Measurements from ENCODE around the gene FAM161B. TPM values are rescaled to one million over a fixed set of nuclear protein-coding genes. Genes with fewer than 3 reads are reported as not detected.

Gene FAM161B
- polyA plus RNA-seq, 3 donors = 0.76 to 1.4 (median 1.4) TPM

DNA sequence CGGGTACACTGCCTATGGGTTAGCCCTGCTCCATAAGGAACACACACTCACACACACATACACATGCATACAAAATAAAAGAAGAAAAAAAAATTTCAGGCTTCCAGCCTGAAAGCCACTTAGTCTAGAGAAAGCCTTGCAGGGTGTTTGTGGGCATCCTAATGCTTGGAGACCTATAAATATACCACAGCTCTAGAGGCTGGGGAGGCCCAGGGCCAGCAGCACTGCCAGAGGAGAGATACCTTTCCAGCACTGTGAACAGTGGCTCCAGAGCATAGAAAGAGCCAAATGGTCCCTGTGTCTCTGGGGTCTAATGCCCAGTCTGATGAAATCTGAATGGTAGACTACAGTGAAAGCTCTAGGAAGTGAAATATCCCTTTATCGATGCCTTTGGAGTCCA is 12.9 kb downstream of the FAM161B start:
- no peak overlapping the region for H2AFZ ChIP-seq (ENCODE audit: insufficient read depth, low read depth, low read length, poor library complexity, severe bottlenecking)
- intact Hi-C loops (cut with micrococcal nuclease) = no loop called here
- H3K9ac ChIP-seq (ENCODE audit: insufficient read depth, low read length, poor library complexity, severe bottlenecking) = no peak overlapping the region
- H3K9me3 Mint-ChIP-seq = peaks cover 0 to 2% (median 0%) of the 10 kb centered on the region in 7 donors
- H3K9me3 ChIP-seq (replicated peaks in 1 of 2; ENCODE audit: control insufficient read depth in 1 of 2, insufficient read depth in 1 of 2, low read length in 2 of 2) = no peaks in the 10 kb centered on the region
- TF ChIP-seq, protein P1, sequence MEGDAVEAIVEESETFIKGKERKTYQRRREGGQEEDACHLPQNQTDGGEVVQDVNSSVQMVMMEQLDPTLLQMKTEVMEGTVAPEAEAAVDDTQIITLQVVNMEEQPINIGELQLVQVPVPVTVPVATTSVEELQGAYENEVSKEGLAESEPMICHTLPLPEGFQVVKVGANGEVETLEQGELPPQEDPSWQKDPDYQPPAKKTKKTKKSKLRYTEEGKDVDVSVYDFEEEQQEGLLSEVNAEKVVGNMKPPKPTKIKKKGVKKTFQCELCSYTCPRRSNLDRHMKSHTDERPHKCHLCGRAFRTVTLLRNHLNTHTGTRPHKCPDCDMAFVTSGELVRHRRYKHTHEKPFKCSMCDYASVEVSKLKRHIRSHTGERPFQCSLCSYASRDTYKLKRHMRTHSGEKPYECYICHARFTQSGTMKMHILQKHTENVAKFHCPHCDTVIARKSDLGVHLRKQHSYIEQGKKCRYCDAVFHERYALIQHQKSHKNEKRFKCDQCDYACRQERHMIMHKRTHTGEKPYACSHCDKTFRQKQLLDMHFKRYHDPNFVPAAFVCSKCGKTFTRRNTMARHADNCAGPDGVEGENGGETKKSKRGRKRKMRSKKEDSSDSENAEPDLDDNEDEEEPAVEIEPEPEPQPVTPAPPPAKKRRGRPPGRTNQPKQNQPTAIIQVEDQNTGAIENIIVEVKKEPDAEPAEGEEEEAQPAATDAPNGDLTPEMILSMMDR (IDR thresholded peaks at IDR 0.05) = no peak
- peaks cover 4% of the 10 kb centered on the region for H3K4me1 Mint-ChIP-seq
- no peak overlapping the region for H3K4me3 ChIP-seq (replicated peaks in 1 of 3; ENCODE audit: low read depth in 2 of 3, low read length in 3 of 3)
- H3K36me3 ChIP-seq (replicated peaks in 1 of 2; ENCODE audit: control insufficient read depth in 1 of 2, insufficient read depth in 2 of 2, low read length in 2 of 2) = peaks cover 39 to 63% of the 10 kb centered on the region in 2 donors
- WGBS (ENCODE audit: insufficient coverage) = no CpG with 5 or more reads among the region's 2 CpGs
- no peak for DNase-seq
- H3K79me2 ChIP-seq (ENCODE audit: insufficient read depth, low read length) = no peaks in the 10 kb centered on the region
- no peaks in the 10 kb centered on the region for H4K20me1 ChIP-seq (ENCODE audit: insufficient read depth, low read length)
- H3K36me3 Mint-ChIP-seq = peaks cover 44 to 63% of the 10 kb centered on the region in 2 donors
- H3K4me1 ChIP-seq (ENCODE audit: control insufficient read depth in 1 of 2, insufficient read depth in 2 of 2, low read length in 2 of 2) = peaks cover 3 to 6% of the 10 kb centered on the region in 2 donors
- no peak overlapping the region for H3K27ac Mint-ChIP-seq
- H3K27me3 ChIP-seq (ENCODE audit: control insufficient read depth in 2 of 2, insufficient read depth in 2 of 2, low read length in 2 of 2) = no peaks in the 10 kb centered on the region
- peaks cover 0 to 2% (median 0%) of the 10 kb centered on the region in 3 donors for H3K27me3 Mint-ChIP-seq (ENCODE audit: low read depth in 3 of 3)
- no peak overlapping the region for H3K27ac ChIP-seq (ENCODE audit: low read depth in 1 of 2, low read length in 2 of 2)
- no peak overlapping the region for H3K4me2 ChIP-seq (replicated peaks; ENCODE audit: extremely low read depth, low read length, poor library complexity, severe bottlenecking)
- no peak overlapping the region for H3K4me3 Mint-ChIP-seq

DNA sequence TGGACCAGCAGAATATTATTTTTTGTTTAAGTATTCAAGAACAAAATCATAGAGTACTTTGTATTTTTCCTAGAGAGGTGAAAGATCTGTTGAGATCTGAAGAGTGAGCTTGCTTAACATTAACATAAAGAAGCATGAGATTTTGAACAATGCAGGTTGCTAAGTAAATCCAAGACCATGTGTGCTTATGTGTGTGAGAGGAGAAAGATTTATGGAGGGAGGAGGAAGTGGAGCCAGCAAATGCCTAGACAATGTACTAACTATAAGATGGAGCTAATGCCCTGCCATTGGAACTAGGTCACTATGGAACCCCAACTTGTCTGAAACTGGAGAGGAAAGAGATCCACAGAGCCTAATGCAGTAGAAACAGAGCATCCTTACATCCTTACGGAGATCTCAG is 13.3 kb downstream of the FAM161B start:
- H3K9ac ChIP-seq (ENCODE audit: insufficient read depth, low read length, poor library complexity, severe bottlenecking) = no peak overlapping the region
- peaks cover 44 to 68% of the 10 kb centered on the region in 2 donors for H3K36me3 ChIP-seq (replicated peaks in 1 of 2; ENCODE audit: control insufficient read depth in 1 of 2, insufficient read depth in 2 of 2, low read length in 2 of 2)
- peaks cover 48 to 67% of the 10 kb centered on the region in 2 donors for H3K36me3 Mint-ChIP-seq
- no peak overlapping the region for H3K4me2 ChIP-seq (replicated peaks; ENCODE audit: extremely low read depth, low read length, poor library complexity, severe bottlenecking)
- DNase-seq = no peak
- H3K4me1 Mint-ChIP-seq = peaks cover under 1% of the 10 kb centered on the region
- H3K27ac ChIP-seq (ENCODE audit: low read depth in 1 of 2, low read length in 2 of 2) = peak overlapping the region in 1 of 2 donors; percentile 6
- no peak overlapping the region for H3K4me3 ChIP-seq (replicated peaks in 1 of 3; ENCODE audit: low read depth in 2 of 3, low read length in 3 of 3)
- no peak overlapping the region for H2AFZ ChIP-seq (ENCODE audit: insufficient read depth, low read depth, low read length, poor library complexity, severe bottlenecking)
- no peak overlapping the region for H3K27ac Mint-ChIP-seq
- H3K9me3 ChIP-seq (replicated peaks in 1 of 2; ENCODE audit: control insufficient read depth in 1 of 2, insufficient read depth in 1 of 2, low read length in 2 of 2) = no peaks in the 10 kb centered on the region
- no peak overlapping the region for H3K4me3 Mint-ChIP-seq
- peaks cover 0 to 2% (median 0%) of the 10 kb centered on the region in 7 donors for H3K9me3 Mint-ChIP-seq
- TF ChIP-seq, protein P1 (IDR thresholded peaks at IDR 0.05) = no peak
- H4K20me1 ChIP-seq (ENCODE audit: insufficient read depth, low read length) = no peaks in the 10 kb centered on the region
- no peaks in the 10 kb centered on the region for H3K27me3 ChIP-seq (ENCODE audit: control insufficient read depth in 2 of 2, insufficient read depth in 2 of 2, low read length in 2 of 2)
- no peaks in the 10 kb centered on the region for H3K79me2 ChIP-seq (ENCODE audit: insufficient read depth, low read length)
- intact Hi-C loops (cut with micrococcal nuclease) = no loop called here
- 86% methylated on average over 1 of the region's 1 CpG for WGBS (ENCODE audit: insufficient coverage)
- peaks cover 0 to 2% (median 0%) of the 10 kb centered on the region in 3 donors for H3K27me3 Mint-ChIP-seq (ENCODE audit: low read depth in 3 of 3)
- H3K4me1 ChIP-seq (ENCODE audit: control insufficient read depth in 1 of 2, insufficient read depth in 2 of 2, low read length in 2 of 2) = peaks cover 0 to under 1% of the 10 kb centered on the region in 2 donors
